H9 (cell line): ENCODE data around the gene IRS2. TPM values are rescaled to one million over a fixed set of nuclear protein-coding genes. Genes with fewer than 3 reads are reported as not detected.
A peak's percentile ranks its signal among the peaks of the same experiment; 100 is the strongest.

ENCODE experiments used
- DNase-seq: peaks from one replicate; pipeline ENCODE4 v3.0.0-alpha.2; 2017
- H2AFZ ChIP-seq: one replicate; pipeline ENCODE4 v1.6.1; 2013; ENCODE audit warnings: mild to moderate bottlenecking, low read length, control low read depth, moderate library complexity
- H2AK5ac ChIP-seq: 2 replicates; pipeline ENCODE4 v1.6.1; 2013; ENCODE audit warnings: low read length, control low read depth, mixed read lengths; ENCODE audit not compliant: insufficient read length
- H2BK120ac ChIP-seq: one replicate; pipeline ENCODE4 v1.6.1; 2013; ENCODE audit warnings: low read depth, mild to moderate bottlenecking, low read length, control low read depth, inconsistent platforms; ENCODE audit not compliant: poor library complexity, severe bottlenecking
- H2BK12ac ChIP-seq: 2 replicates; pipeline ENCODE4 v1.6.1; 2013; ENCODE audit warnings: low read length, control low read depth, mixed read lengths, low read depth; ENCODE audit not compliant: insufficient read length
- H2BK15ac ChIP-seq: 2 replicates; pipeline ENCODE4 v1.6.1; 2013; ENCODE audit warnings: low read depth, low read length, control low read depth
- H2BK20ac ChIP-seq: one replicate; pipeline ENCODE4 v1.6.1; 2013; ENCODE audit warnings: low read depth, mild to moderate bottlenecking, low read length, control low read depth, inconsistent platforms; ENCODE audit not compliant: poor library complexity, severe bottlenecking
- H2BK5ac ChIP-seq: 2 replicates; pipeline ENCODE4 v1.6.1; 2013; ENCODE audit warnings: low read length, control low read depth, mixed read lengths; ENCODE audit not compliant: insufficient read length
- H3K14ac ChIP-seq: 2 replicates; pipeline ENCODE4 v1.6.1; 2013; ENCODE audit warnings: low read length, control low read depth; ENCODE audit not compliant: insufficient read depth
- H3K18ac ChIP-seq: 2 replicates; pipeline ENCODE4 v1.6.1; 2013; ENCODE audit warnings: low read depth, mild to moderate bottlenecking, mixed read lengths, low read length, control low read depth; ENCODE audit not compliant: insufficient read length
- H3K23ac ChIP-seq: 2 replicates; pipeline ENCODE4 v1.6.1; 2013; ENCODE audit warnings: low read length, control low read depth, mixed read lengths, low read depth; ENCODE audit not compliant: insufficient read length
- H3K23me2 ChIP-seq: 2 replicates; pipeline ENCODE4 v1.6.1; 2013; ENCODE audit warnings: low read depth, mild to moderate bottlenecking, mixed read lengths, low read length, control low read depth; ENCODE audit not compliant: insufficient read length, poor library complexity, severe bottlenecking
- H3K27ac ChIP-seq: 2 replicates; pipeline ENCODE4 v1.5.1; 2013; ENCODE audit warnings: low read length, control low read depth, mixed read lengths, low read depth; ENCODE audit not compliant: insufficient read length
- H3K27me3 ChIP-seq: 2 replicates; pipeline ENCODE4 v1.6.1; 2013; ENCODE audit warnings: low read length, control low read depth, inconsistent platforms; ENCODE audit not compliant: insufficient read depth
- H3K4ac ChIP-seq: 2 replicates; pipeline ENCODE4 v1.6.1; 2013; ENCODE audit warnings: low read depth, mild to moderate bottlenecking, control low read depth, inconsistent platforms, low read length, moderate library complexity
- H3K4me1 ChIP-seq: 2 replicates; pipeline ENCODE4 v1.6.1; 2013; ENCODE audit warnings: low read length, control low read depth, inconsistent platforms; ENCODE audit not compliant: insufficient read depth
- H3K4me2 ChIP-seq: 2 replicates; pipeline ENCODE4 v1.6.1; 2013; ENCODE audit warnings: low read length, control low read depth, mixed read lengths; ENCODE audit not compliant: insufficient read length, insufficient read depth
- H3K56ac ChIP-seq: 2 replicates; pipeline ENCODE4 v1.6.1; 2013; ENCODE audit warnings: low read depth, mild to moderate bottlenecking, mixed read lengths, low read length, control low read depth; ENCODE audit not compliant: insufficient read length
- H3K79me1 ChIP-seq: 2 replicates; pipeline ENCODE4 v1.6.1; 2013; ENCODE audit warnings: low read depth, mild to moderate bottlenecking, moderate library complexity, low read length, control low read depth, inconsistent platforms; ENCODE audit not compliant: insufficient read depth, poor library complexity, severe bottlenecking
- H3K79me2 ChIP-seq: 2 replicates; pipeline ENCODE4 v1.6.1; 2013; ENCODE audit warnings: low read length, control low read depth, inconsistent platforms; ENCODE audit not compliant: insufficient read depth
- H3K9ac ChIP-seq: 2 replicates; pipeline ENCODE4 v1.6.1; 2013; ENCODE audit warnings: low read length, control low read depth, mixed read lengths; ENCODE audit not compliant: insufficient read length; ENCODE audit errors: extremely low read depth
- H3K9me3 ChIP-seq: one replicate; pipeline ENCODE4 v1.6.1; 2013; ENCODE audit warnings: low read depth, low read length, inconsistent platforms; ENCODE audit not compliant: control insufficient read depth
- H3T11ph ChIP-seq: one replicate; pipeline ENCODE4 v1.6.1; 2013; ENCODE audit warnings: mild to moderate bottlenecking, low read length, control low read depth, inconsistent platforms
- H4K20me1 ChIP-seq: one replicate; pipeline ENCODE4 v1.6.1; 2013; ENCODE audit not compliant: control insufficient read depth, insufficient read length, insufficient read depth
- H4K5ac ChIP-seq: 2 replicates; pipeline ENCODE4 v1.6.1; 2013; ENCODE audit warnings: low read depth, mild to moderate bottlenecking, mixed read lengths, low read length, control low read depth; ENCODE audit not compliant: insufficient read length
- H4K8ac ChIP-seq: replicated peaks from 2 replicates; pipeline ENCODE4 v1.6.1; 2013; ENCODE audit warnings: low read length, control low read depth, mixed read lengths, low read depth; ENCODE audit not compliant: insufficient read length
- H4K91ac ChIP-seq: 2 replicates; pipeline ENCODE4 v1.6.1; 2013; ENCODE audit warnings: low read depth, mild to moderate bottlenecking, moderate library complexity, mixed read lengths, low read length, control low read depth; ENCODE audit not compliant: insufficient read length
- H3K27ac Mint-ChIP-seq, 3 experiments: 2 replicates in 2 of 3; 3 replicates in 1 of 3; pipeline ENCODE4 v1.8.0; 2020 to 2021; ENCODE audit warnings: mixed read lengths in 3 of 3, mild to moderate bottlenecking in 1 of 3, moderate library complexity in 1 of 3
- H3K27me3 Mint-ChIP-seq: 2 replicates; pipeline ENCODE4 v1.8.0; 2021; ENCODE audit warnings: low read depth, mild to moderate bottlenecking, moderate library complexity, mixed read lengths
- H3K36me3 Mint-ChIP-seq, 3 experiments: 2 replicates in 2 of 3; 3 replicates in 1 of 3; pipeline ENCODE4 v1.8.0; 2020 to 2021; ENCODE audit warnings: low read depth in 3 of 3, mixed read lengths in 3 of 3; ENCODE audit not compliant: insufficient read depth in 1 of 3
- H3K4me1 Mint-ChIP-seq, 2 experiments: 2 replicates each; pipeline ENCODE4 v1.8.0; 2020; ENCODE audit warnings: mixed read lengths in 2 of 2
- H3K4me3 Mint-ChIP-seq, 2 experiments: 2 replicates in 1 of 2; 3 replicates in 1 of 2; pipeline ENCODE4 v1.8.0; 2020 to 2021; ENCODE audit warnings: mild to moderate bottlenecking in 2 of 2, mixed read lengths in 2 of 2, moderate library complexity in 1 of 2
- H3K9me3 Mint-ChIP-seq, 2 experiments: 2 replicates in 1 of 2; 3 replicates in 1 of 2; pipeline ENCODE4 v1.8.0; 2020; ENCODE audit warnings: mild to moderate bottlenecking in 2 of 2, mixed read lengths in 2 of 2, moderate library complexity in 1 of 2
- CTCF ChIP-seq: fragments of 200-600 bp; sonication (generic); conservative IDR thresholded peaks from 3 replicates; pipeline ENCODE4 v1.8.0; 2021; ENCODE audit warnings: antibody characterized with exemption, mild to moderate bottlenecking
- WGBS: extraction: QIAGEN DNeasy Blood & Tissue Kit; methylation state at CpG from one replicate; pipeline ENCODE4 v1.1.7; 2013; ENCODE audit warnings: missing lambda C conversion rate, low lambda C conversion rate, mixed read lengths; ENCODE audit not compliant: insufficient read length; ENCODE audit errors: extremely low coverage; 5-methylcytosine and 5-hydroxymethylcytosine counted together
- total RNA-seq: library from RNA; stranded (reverse); gene quantifications from 2 replicates; pipeline ENCODE4 v1.2.1, GENCODE V29; 2021

IRS2 gene
- total RNA-seq, 1 experiment from 2014 or later: 10.1 TPM

GRCh38 chr13:109788372-109789111 lies 2.2 kb upstream of the IRS2 start:
- no peak overlapping the region for H3K14ac ChIP-seq
- no peak overlapping the region for H3K4me2 ChIP-seq
- no CpG with 5 or more reads among the region's 7 CpGs for WGBS
- H4K91ac ChIP-seq: no peak overlapping the region
- no peaks in the 10 kb centered on the region for H3K9me3 ChIP-seq
- no peak overlapping the region for H3K9ac ChIP-seq
- no peak overlapping the region for H2AFZ ChIP-seq
- H3K27me3 ChIP-seq: no peaks in the 10 kb centered on the region
- peak overlapping the region in 1 of 2 experiments; percentile 89; a peak in 3 of 5 replicates for H3K4me3 Mint-ChIP-seq
- H4K20me1 ChIP-seq: peaks cover 2% of the 10 kb centered on the region
- no peak overlapping the region for H3K23ac ChIP-seq
- no peak overlapping the region for H3K18ac ChIP-seq
- no peak overlapping the region for H2BK120ac ChIP-seq
- H2BK15ac ChIP-seq: no peak overlapping the region
- H2BK5ac ChIP-seq: no peak overlapping the region
- TF ChIP-seq CTCF: no peak
- H3K9me3 Mint-ChIP-seq: no peaks in the 10 kb centered on the region
- H3K4ac ChIP-seq: no peak overlapping the region
- no peak overlapping the region for H4K5ac ChIP-seq
- H2BK12ac ChIP-seq: no peak overlapping the region
- no peak overlapping the region for H3T11ph ChIP-seq
- no peak overlapping the region for H2AK5ac ChIP-seq
- peaks cover 2 to 3% (median 2%) of the 10 kb centered on the region in 3 experiments; a peak in 3 of 7 replicates for H3K36me3 Mint-ChIP-seq
- H3K27me3 Mint-ChIP-seq: peaks cover 15% of the 10 kb centered on the region
- H3K23me2 ChIP-seq: peaks cover 21% of the 10 kb centered on the region
- no peak overlapping the region for H3K56ac ChIP-seq
- H3K4me1 Mint-ChIP-seq: peaks cover 9 to 19% of the 10 kb centered on the region in 2 experiments
- H3K27ac ChIP-seq: no peak overlapping the region
- H2BK20ac ChIP-seq: no peak overlapping the region
- H4K8ac ChIP-seq: no peak overlapping the region
- no peak overlapping the region for H3K27ac Mint-ChIP-seq
- no peaks in the 10 kb centered on the region for H3K79me2 ChIP-seq
- no peaks in the 10 kb centered on the region; the same call in 1 of the 2 replicates for H3K4me1 ChIP-seq
- no peak for DNase-seq
- no peaks in the 10 kb centered on the region for H3K79me1 ChIP-seq
